ENCODE data around the gene IL17RA.

Gene IL17RA

DNA sequence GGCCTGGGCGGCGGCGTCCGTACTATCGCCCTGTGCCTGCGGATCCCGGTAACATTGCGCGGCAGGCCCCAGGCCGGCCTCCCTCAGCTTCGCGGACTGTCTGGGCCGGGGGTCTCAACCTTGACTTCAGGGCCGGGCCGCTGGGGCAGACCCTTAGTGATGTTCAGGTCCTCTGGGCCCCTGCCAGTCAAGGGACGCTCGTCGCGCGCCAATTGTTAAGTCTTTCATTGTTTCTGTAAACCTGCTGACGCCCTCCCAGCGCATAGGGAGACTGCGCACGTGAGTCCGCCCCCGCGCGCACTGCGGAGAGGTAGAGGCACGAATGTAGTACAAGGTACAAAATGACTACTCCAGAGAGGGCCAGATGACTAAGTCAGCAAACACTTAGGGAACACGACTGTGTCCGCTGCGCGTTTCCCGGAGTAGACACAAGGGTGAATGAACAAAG is 74.7 kb downstream of the IL17RA start:
- ATAC-seq, result peak; percentile 60 to 62

- ATAC-seq, result no peak
Measured at GRCh38 chr22:17161991-17162390, 77.2 kb downstream of the IL17RA start.

DNA sequence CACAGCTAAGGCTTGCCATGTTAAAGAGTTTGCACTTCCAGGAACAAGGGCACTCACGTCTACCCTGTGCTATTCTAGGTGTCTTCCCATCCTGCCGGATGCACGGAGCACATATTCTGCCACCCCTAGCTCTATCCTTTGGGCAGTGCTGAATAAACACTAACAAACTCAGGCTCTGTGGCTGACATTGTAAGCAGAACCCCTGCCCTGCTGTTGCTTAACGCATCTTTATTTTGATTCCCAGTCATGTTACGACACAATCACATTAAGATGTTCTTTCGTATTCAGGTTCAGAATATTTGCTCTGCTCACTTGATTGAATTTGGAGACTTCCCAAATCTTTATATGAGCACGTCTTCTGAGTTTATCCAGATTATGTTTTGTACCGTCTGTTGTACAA is 77.9 kb downstream of the IL17RA start:
- ATAC-seq, result no peak

DNA sequence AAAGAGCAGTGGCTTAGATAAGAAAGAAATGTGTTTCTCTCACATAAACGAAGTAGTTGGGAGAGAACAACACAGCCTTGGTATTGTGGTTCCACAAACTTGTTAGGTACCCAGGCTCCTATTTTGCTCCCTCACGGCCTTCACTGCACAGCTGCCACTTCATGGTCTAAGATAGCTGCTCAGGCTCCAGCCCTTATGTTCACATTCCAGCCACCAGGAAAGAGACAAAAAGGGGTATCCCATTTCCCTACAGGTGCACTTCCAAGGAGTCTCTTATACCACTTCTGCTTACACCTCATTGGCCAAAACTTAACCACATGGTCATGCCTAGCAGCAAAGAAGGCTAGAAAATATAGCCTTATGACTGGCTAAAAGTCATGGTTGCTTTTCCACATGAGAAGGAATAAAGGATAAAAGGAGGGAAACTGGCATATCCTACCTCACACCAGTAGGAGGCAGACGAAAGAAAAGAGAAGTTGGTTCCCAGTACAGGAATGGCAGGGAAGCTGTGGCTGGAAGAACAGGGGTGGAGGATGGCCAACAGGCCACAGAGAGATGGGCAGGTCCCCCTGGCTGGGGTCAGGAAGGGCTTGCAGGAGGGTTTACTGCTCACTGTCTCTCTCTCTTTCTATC is 79.7 kb downstream of the IL17RA start:
- no peak for ATAC-seq

Data from activated CD4-positive, CD25-positive, alpha-beta regulatory T cell treated with anti-CD3 and anti-CD28 coated beads, Interleukin-2, amount 50 U/mL, for 24 hours (primary cell).